GM12864 (cell line): ENCODE results near the gene USP47.
A peak's percentile ranks its signal among the peaks of the same experiment; 100 is the strongest.

Experiments
- DNase-seq: peaks from one replicate; pipeline ENCODE4 v3.0.0-alpha.2; 2011; ENCODE audit warnings: low read depth
- H3K4me3 ChIP-seq: 2 replicates; pipeline ENCODE4 v1.5.1; 2011; ENCODE audit warnings: mild to moderate bottlenecking, low read depth, low read length, control low read depth
- TF ChIP-seq, protein P1 (sequence below): IDR thresholded peaks from 2 replicates; pipeline ENCODE4 v1.5.1; 2011; ENCODE audit warnings: low read depth, mild to moderate bottlenecking, moderate library complexity, low read length, control low read depth, inconsistent platforms; ENCODE audit errors: missing control alignments

USP47 gene

DNA sequence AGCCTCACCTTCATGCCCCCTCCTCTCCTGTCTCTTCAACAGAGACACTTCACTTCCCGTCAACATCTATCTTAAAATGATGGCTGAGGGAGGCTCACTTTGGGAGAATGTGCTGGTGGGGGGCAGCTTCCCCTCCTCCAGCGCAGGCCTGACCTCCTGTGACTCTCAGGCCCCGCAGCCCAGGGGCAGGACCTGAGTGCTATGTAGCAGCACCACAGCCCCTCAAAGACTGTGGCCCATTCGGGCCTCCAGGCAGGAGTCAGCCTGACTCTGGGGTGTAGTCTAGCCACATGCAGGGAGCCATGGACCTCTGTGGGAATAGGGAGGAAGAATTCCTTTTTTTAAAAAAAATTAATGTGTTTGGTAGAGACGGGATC lies 123.0 kb downstream of the USP47 start:
- DNase-seq = no peak
- TF ChIP-seq, protein P1, sequence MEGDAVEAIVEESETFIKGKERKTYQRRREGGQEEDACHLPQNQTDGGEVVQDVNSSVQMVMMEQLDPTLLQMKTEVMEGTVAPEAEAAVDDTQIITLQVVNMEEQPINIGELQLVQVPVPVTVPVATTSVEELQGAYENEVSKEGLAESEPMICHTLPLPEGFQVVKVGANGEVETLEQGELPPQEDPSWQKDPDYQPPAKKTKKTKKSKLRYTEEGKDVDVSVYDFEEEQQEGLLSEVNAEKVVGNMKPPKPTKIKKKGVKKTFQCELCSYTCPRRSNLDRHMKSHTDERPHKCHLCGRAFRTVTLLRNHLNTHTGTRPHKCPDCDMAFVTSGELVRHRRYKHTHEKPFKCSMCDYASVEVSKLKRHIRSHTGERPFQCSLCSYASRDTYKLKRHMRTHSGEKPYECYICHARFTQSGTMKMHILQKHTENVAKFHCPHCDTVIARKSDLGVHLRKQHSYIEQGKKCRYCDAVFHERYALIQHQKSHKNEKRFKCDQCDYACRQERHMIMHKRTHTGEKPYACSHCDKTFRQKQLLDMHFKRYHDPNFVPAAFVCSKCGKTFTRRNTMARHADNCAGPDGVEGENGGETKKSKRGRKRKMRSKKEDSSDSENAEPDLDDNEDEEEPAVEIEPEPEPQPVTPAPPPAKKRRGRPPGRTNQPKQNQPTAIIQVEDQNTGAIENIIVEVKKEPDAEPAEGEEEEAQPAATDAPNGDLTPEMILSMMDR = no peak
- H3K4me3 ChIP-seq = no peak overlapping the region

DNA sequence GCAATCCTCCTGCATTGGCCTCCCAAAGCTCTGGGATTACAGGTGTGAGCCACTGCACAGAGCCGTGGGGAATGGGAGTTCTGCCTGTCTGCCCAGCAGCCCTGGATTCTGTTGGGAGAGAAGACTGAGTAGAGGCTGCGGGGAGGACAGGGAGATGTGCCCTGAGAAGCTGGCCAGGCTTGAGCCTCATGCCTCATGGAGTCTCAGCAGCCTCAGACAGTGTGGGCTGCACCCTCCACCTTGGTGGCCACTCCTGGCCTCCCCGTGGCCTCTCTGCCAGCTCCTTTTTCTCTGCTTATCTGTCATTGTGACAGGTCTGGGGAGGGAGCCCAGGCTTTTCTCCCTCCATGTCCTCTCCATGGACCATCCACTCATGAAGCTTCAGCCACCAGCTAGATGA lies 123.4 kb downstream of the USP47 start:
- no peak for DNase-seq
- no peak overlapping the region for H3K4me3 ChIP-seq
- TF ChIP-seq, protein P1 = no peak

DNA sequence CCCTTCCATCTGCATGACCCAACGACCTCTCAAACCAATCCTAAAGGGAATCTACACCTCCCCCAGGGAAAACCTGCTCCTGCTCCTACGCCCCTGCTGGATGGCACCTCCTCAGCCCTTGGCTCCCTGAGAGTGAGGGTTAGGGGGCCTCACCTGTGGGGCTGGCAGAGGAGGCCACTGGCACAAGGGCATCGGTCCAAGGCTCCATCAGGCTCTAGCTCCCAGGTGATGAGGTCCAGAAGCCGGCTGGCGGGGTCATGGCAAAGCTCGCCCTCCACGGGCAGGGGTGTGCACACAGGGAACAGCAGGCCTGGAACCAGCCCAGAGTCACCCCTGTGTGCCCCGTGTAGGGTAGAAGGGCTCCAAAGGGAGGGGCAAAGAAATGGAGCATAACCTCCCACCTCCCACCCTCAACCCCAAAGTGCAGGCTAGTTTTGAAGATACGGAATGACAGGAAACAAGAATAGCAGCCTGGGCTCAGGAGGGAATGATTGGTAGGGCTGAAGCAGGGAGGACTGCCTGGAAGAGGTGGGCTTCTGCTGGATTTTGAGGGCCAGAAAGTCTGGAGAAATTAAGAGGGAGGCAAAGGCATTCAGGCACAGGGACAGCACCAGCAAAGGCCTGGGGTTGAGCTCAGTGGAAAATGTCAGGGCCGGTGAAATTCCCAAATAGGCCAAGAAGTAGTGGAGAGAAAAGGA lies 124.0 kb downstream of the USP47 start:
- TF ChIP-seq, protein P1 = no peak

DNA sequence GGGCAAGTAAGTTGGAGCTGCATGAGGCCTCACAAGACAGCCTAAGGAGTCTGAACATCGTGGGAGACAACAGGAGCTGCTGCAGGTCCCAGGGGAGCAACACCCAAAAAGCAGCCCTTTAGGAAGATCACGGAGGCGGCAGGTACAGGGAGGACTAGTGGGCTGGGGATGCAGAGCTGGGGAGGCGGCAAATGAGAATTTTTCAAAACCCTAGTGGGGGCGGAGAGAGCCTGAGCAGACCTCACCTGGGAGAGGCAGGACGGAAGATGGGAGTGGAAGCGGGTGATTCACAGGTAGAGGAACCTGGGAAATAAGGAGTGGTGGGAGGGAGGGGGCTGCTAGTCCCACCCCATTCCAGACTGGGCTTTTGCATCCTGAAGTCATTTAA lies 124.6 kb downstream of the USP47 start:
- TF ChIP-seq, protein P1 = no peak
- H3K4me3 ChIP-seq = no peak overlapping the region
- no peak for DNase-seq

More for the DNA sequence above, 124.0 kb downstream of the USP47 start:
- no peak for DNase-seq
- no peak overlapping the region for H3K4me3 ChIP-seq

DNA sequence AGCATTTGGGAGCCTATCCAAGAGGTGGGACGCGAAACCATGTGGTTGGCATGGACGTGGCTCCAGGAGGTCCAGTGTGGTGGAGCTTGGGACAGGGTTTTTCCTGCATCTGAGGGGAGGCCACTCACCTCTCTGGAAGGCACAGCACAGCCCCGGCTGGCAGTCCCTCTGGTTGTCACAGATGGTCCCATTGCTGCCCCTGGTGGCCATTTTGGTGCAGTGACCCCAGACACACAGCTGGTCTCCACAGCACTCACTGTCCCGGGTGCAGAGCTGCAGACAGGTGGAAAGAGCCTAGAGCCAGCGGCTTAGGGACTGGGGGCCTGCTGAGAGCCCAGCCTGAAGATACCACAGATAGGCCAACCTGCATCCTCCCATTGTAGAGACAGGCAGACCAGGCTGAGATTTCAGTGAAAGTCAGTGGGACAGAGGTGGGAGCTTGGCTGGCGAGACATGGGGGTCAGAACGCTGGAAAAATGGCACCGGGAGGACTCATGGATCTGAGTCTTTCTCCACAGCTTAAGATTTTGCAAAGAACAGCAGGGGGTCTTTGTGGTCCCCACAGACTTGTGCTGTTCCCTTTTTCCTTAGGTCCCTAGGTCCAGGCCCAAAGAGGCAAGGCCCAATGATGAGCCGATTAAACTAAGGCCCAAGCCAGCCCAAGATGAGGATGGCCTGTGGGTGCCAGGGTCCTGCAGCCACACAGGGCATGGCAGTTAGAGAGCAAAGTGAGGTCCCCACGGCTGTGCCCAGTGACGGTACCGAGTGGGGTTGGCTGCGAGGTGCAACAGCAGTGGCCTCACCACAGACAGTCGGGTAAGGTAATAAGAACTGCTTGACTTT lies 125.3 kb downstream of the USP47 start:
- H3K4me3 ChIP-seq = no peak overlapping the region
- DNase-seq = peak; percentile 16
- TF ChIP-seq, protein P1 = peak; percentile 97

DNA sequence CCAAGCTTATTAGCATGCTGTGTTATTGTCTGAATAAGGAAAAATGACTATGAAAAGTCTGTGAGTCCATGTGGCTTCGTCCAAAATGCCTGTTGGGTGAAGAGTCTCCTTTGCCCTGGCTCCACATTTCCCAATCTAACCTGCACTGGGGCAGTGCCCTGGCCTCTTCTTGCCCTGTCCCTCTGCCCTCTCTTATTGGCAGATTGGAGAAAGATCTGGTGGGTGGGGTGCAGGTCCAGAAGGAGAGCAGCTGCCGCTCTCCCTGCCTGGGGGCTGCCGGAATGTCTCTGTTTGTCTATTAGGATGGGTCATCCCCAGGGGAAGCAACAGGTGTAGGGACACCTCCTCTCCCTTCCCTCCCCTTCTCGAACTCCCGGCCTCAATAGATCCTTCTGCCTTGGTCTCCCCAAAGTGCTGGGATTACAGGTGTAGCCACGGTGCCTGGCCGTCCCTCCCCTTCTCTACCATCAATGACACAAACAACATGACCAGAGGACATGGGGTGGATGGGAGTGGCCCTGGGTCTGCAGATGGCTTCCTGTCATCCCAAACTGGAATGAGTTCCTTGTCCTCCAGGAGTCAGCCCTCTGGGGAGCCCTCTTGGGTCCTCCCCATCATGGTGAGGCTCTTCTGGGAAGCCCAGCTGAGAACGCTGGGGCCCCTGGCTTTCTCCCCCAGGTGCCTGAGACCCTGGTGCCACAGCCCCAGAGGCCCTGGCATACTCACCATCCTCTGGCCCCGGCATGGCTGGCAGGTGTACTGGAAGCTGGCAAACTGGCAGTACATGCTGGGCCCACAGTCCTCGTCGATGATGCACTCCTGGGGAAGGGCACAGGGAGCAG lies 126.1 kb downstream of the USP47 start:
- no peak for DNase-seq
- no peak overlapping the region for H3K4me3 ChIP-seq
- TF ChIP-seq, protein P1 = no peak
